Motor neuron (in vitro differentiated cells): ENCODE results near the gene ABCA10. TPM values are rescaled to one million over a fixed set of nuclear protein-coding genes. Genes with fewer than 3 reads are reported as not detected.

Experiments used
- ATAC-seq, 8 experiments: fragments of 200-7000 bp; cut with Tn5 transposase; replicated peaks in 6 of 8; 2 replicates each; pipeline ENCODE4 v1.8.0; 2021; ENCODE audit warnings: mild to moderate bottlenecking in 8 of 8, moderate library complexity in 8 of 8
- H3K27ac ChIP-seq, 2 donors: fragments of 250-450 bp; sonication (Bioruptor Pico); 2 replicates each; pipeline ENCODE4 v1.9.0; 2021; ENCODE audit warnings: antibody characterized with exemption in 2 of 2, mild to moderate bottlenecking in 2 of 2, moderate library complexity in 1 of 2
- H3K4me1 ChIP-seq, 2 donors: fragments of 250-450 bp; sonication (Bioruptor Pico); replicated peaks in 1 of 2; 2 replicates each; pipeline ENCODE4 v1.6.1; 2021; ENCODE audit warnings: antibody characterized with exemption in 2 of 2, mild to moderate bottlenecking in 2 of 2, moderate library complexity in 1 of 2
- H3K4me3 ChIP-seq, 5 donors: fragments of 250-450 bp; sonication (Bioruptor Pico); 2 replicates each; pipeline ENCODE4 v1.9.0; 2021; ENCODE audit warnings: antibody characterized with exemption in 5 of 5, mild to moderate bottlenecking in 5 of 5, moderate library complexity in 4 of 5
- WGBS, 10 experiments: fragments of 450-650 bp; shearing (Covaris generic); methylation state at CpG; one replicate each; pipeline ENCODE4 v1.0.0; 2022; 5-methylcytosine and 5-hydroxymethylcytosine counted together
- in situ Hi-C, 9 experiments: fragments of 400-800 bp; cut with MboI; loops; one replicate each; pipeline ENCODE4 v1.15.0; 2021; ENCODE audit warnings: low sequenced_read_pairs in 9 of 9, low pct_unique_long_range_greater_than_20kb in 2 of 9; ENCODE audit not compliant: unreplicated experiment in 9 of 9
- total RNA-seq, 8 experiments: library from RNA; unstranded; fragments of 300-600 nt; gene quantifications; 2 replicates each; pipeline versions ENCODE4 v1.2.3 to v1.2.4, GENCODE V29; 2022

Gene ABCA10
- total RNA-seq, 8 experiments from 2014 or later: 0.16 to 10.5 (median 1.2) TPM

DNA sequence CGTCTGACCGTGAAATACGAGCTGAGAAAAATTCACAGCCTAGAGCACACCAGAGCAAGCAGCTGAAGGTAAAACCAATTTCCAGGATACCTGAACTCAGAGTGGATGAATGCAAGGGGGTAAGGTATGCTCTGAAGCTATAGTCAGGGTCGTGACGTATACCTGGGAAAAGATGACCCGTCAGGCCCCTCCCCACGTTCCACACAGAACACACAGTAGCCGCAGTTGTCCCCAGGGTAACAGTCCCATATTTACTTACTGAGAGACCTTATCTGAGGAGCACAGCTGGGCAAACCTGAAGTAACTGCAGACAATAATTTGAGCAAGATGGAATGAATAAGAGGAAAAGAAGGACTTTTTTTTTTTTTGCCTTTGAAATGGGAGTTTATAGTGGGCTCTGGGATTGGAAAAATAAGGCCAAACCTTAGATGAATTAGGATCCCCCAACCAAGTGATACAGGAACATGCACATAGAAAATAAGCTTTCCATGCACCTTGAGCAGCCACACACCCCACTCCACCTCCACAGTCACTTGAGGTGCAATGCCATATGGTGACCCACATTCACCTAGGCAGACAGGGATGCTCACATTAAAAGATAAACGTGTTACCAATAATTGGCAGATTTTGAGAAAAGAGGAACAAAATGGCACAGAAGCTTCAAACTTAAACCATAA lies 124.9 kb downstream of the ABCA10 start:
- 50 to 100% (median 86%) methylated on average over 1 to 9 of the region's 9 CpGs for WGBS, 10 experiments
- Histone ChIP-seq H3K4me3 (no peak overlapping the region), H3K4me1 (no peaks in the 10 kb centered on the region), H3K27ac (no peak overlapping the region)
- in situ Hi-C loops: no loop called here
- ATAC-seq: no peak

DNA sequence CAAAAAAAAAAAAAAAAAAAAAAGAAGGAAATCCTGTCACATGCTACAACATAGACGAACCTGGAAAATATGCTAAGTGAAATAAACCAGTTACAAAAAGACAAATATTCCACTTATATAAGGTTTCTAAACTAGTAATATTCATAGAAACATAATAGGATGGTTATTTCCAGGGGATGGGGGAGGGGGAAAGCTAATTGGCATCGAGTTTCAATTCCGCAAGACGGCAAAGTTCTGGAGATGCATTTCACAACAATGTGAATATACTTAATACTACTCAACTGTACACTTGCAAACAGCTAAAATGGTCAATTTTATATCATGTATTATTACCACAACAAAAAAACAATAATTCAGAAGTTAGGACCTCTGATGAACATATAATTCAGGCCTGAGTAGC lies 130.0 kb downstream of the ABCA10 start:
- Histone ChIP-seq H3K4me1 (no peaks in the 10 kb centered on the region), H3K27ac (no peak overlapping the region), H3K4me3 (no peak overlapping the region)
- in situ Hi-C loops: no loop called here
- 74 to 100% (median 91%) methylated on average over 1 to 4 of the region's 4 CpGs; no CpG with 5 or more reads in 3 of the 10 experiments for WGBS, 10 experiments
- ATAC-seq: no peak

Other genes with a start within 250 kb of the ABCA10 start
- 10 to 100 TPM in 1 of 8 experiments, 1 to 10 TPM in 3, under 1 TPM in 4; 0.09 to 29.2 (median 0.82) TPM for gene ABCA9, start 167.9 kb downstream of the ABCA10 start, total RNA-seq
- gene ABCA6, start 86.9 kb downstream of the ABCA10 start, total RNA-seq: 10 to 100 TPM in 3 of 8 experiments, 1 to 10 TPM in 2, under 1 TPM in 3; 0.27 to 21.6 (median 3.6) TPM
- 10 to 100 TPM in 7 of 8 experiments, 1 to 10 TPM in 1; 7.3 to 60.2 (median 27.0) TPM for gene ABCA5, start 98.3 kb upstream of the ABCA10 start, total RNA-seq
- gene MAP2K6, start 185.9 kb upstream of the ABCA10 start, total RNA-seq: 10 to 100 TPM in 7 of 8 experiments, 1 to 10 TPM in 1; 6.1 to 22.5 (median 15.1) TPM